Neural crest cell (in vitro differentiated cells): Measurements from ENCODE around the gene PARP8. TPM values are rescaled to one million over a fixed set of nuclear protein-coding genes. Genes with fewer than 3 reads are reported as not detected.

Experiments
- DNase-seq: peaks from one replicate; pipeline ENCODE4 v3.0.0; 2021; ENCODE audit warnings: low read depth, mixed read lengths, low spot score
- H3K27ac Mint-ChIP-seq: one replicate; pipeline ENCODE4 v1.8.0; 2021; ENCODE audit warnings: mild to moderate bottlenecking, mixed read lengths; ENCODE audit not compliant: unreplicated experiment
- H3K27me3 Mint-ChIP-seq: 2 replicates; pipeline ENCODE4 v1.8.0; 2021; ENCODE audit warnings: low read depth, mild to moderate bottlenecking, mixed read lengths
- H3K36me3 Mint-ChIP-seq: 2 replicates; pipeline ENCODE4 v1.8.0; 2021; ENCODE audit warnings: low read depth, mild to moderate bottlenecking, mixed read lengths
- H3K4me1 Mint-ChIP-seq: 2 replicates; pipeline ENCODE4 v1.8.0; 2021; ENCODE audit warnings: mixed read lengths
- H3K4me3 Mint-ChIP-seq: one replicate; pipeline ENCODE4 v1.8.0; 2021; ENCODE audit warnings: mild to moderate bottlenecking, mixed read lengths
- H3K9me3 Mint-ChIP-seq: 2 replicates; pipeline ENCODE4 v1.8.0; 2021; ENCODE audit warnings: mixed read lengths
- CTCF ChIP-seq: fragments of 200-600 bp; sonication (generic); conservative IDR thresholded peaks from 2 replicates; pipeline ENCODE4 v1.5.0; 2021; ENCODE audit warnings: antibody characterized with exemption, mild to moderate bottlenecking
- total RNA-seq: library from RNA; stranded (reverse); gene quantifications from 2 replicates; pipeline ENCODE4 v1.2.1, GENCODE V29; 2021

The PARP8 gene
- total RNA-seq, 1 donor from 2014 or later, result 31.0 TPM

GRCh38 chr5:50715001-50715400 is 48.6 kb downstream of the PARP8 start:
- H3K27ac Mint-ChIP-seq, result no peak overlapping the region

GRCh38 chr5:50716134-50716533 is 49.7 kb downstream of the PARP8 start:
- H3K36me3 Mint-ChIP-seq, result no peaks in the 10 kb centered on the region
- no peaks in the 10 kb centered on the region for H3K9me3 Mint-ChIP-seq
- no peaks in the 10 kb centered on the region for H3K27me3 Mint-ChIP-seq
- no peak for TF ChIP-seq CTCF
- DNase-seq, result no peak
- peaks cover 35% of the 10 kb centered on the region for H3K4me1 Mint-ChIP-seq
- no peak overlapping the region for H3K27ac Mint-ChIP-seq
- no peak overlapping the region for H3K4me3 Mint-ChIP-seq

More at GRCh38 chr5:50715001-50715400, 48.6 kb downstream of the PARP8 start:
- Mint-ChIP-seq H3K9me3 (no peaks in the 10 kb centered on the region), H3K4me3 (no peak overlapping the region), H3K36me3 (no peaks in the 10 kb centered on the region), H3K27me3 (no peaks in the 10 kb centered on the region), H3K4me1 (peaks cover 26% of the 10 kb centered on the region)
- DNase-seq, result no peak
- TF ChIP-seq CTCF, result no peak

- H3K27me3 Mint-ChIP-seq, result no peaks in the 10 kb centered on the region
- peaks cover 36% of the 10 kb centered on the region for H3K4me1 Mint-ChIP-seq
- H3K4me3 Mint-ChIP-seq, result no peak overlapping the region
- no peak for TF ChIP-seq CTCF
- H3K9me3 Mint-ChIP-seq, result no peaks in the 10 kb centered on the region
- no peaks in the 10 kb centered on the region for H3K36me3 Mint-ChIP-seq
- DNase-seq, result no peak
- H3K27ac Mint-ChIP-seq, result peak overlapping the region; percentile 35
Measured at GRCh38 chr5:50717651-50718050, 51.2 kb downstream of the PARP8 start.

- H3K27me3 Mint-ChIP-seq, result no peaks in the 10 kb centered on the region
- no peak overlapping the region for H3K4me3 Mint-ChIP-seq
- H3K27ac Mint-ChIP-seq, result no peak overlapping the region
- TF ChIP-seq CTCF, result no peak
- DNase-seq, result no peak
- no peaks in the 10 kb centered on the region for H3K36me3 Mint-ChIP-seq
- H3K9me3 Mint-ChIP-seq, result no peaks in the 10 kb centered on the region
- peaks cover 36% of the 10 kb centered on the region for H3K4me1 Mint-ChIP-seq
Measured at GRCh38 chr5:50720061-50720710, 53.7 kb downstream of the PARP8 start.

- Mint-ChIP-seq H3K27ac (no peak overlapping the region), H3K4me1 (peaks cover 46% of the 10 kb centered on the region), H3K9me3 (no peaks in the 10 kb centered on the region), H3K36me3 (no peaks in the 10 kb centered on the region), H3K4me3 (no peak overlapping the region), H3K27me3 (no peaks in the 10 kb centered on the region)
- TF ChIP-seq CTCF, result no peak
- no peak for DNase-seq
Measured at GRCh38 chr5:50722223-50722622, 55.8 kb downstream of the PARP8 start.
